ENCODE results near the gene PET100. TPM values are rescaled to one million over a fixed set of nuclear protein-coding genes. Genes with fewer than 3 reads are reported as not detected.

The PET100 gene
- total RNA-seq, 2 donors from 2014 or later, result 150 to 152 TPM

DNA sequence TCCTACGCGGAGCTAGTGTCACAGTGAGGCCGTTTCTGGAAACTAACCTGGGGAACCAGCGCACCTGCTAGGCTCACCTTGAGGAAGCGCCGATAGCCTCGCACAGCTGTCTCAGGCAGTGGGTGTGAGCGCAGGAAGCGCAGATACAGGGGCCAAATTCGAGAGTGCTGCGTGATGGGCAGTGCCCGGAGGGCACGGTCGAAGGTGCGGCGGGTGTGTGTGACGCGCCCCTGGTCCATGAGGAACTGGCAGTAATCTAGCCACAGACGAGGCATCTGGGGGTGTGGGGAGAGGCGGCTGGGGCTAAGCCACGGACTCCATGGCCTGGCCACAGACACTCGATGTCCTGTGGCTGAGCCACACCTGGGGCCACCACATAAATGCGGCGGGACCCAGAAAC is 2.4 kb upstream of the PET100 start:
- DNase-seq, result no peak
- ATAC-seq, result no peak
- intact Hi-C loops (cut with DNase I), result no loop called here

DNA sequence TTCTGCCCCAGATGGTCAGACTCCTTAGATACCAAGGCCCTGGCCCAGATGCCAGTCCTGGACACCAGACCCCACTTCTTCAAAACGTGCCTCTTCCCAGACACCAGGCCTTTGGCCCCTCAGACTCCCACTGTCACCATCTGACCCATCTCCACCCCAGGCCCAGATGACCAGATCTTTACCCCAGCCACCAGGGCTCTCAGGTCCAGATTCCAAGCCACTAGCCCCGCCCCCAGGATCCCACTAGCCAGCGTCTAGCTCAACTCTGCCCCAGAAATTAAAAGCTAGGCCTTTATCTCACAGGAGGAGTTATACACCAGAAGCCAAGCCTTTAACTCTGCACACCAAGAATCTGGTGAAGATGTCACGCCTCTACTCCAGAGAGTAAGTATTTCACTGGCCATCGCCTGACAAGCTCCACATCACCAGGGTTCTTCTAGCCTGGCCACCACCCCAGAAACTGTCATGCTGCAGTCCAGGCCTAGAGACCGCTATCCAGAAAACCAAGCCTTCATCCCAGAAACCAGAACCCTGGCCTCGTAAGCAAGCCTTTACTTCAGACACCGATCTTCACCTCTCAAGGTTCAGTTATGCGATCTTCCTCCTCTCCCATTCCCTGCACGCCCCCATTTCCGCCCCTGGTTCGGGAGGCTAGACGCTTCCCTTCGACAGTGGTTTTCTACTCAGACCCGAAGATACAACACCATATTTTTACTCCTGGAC is 843 bp upstream of the PET100 start:
- intact Hi-C loops (cut with DNase I), result no loop called here
- no peak for DNase-seq
- ATAC-seq, result no peak

DNA sequence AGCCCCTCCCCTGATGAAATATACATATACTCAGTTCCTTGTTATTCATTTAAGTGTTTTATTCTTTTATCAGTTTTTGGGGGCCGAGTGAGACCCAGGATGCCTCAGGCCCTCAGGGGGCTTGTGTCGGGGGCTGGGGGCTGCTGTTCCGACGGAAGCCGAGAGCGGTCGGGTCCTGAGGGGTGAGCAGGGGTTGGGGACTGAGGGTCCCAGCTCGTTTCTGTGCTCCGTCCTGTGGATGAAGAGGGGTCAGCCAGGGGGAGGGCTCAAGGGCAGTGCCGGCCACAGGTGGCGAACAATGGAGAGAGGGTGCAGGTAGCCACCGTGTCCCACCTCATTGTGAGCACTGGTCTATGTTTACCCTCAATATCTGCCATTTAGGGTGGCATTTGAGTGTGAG is 2.0 kb downstream of the PET100 start:
- no peak for ATAC-seq
- DNase-seq, result no peak
- intact Hi-C loops (cut with DNase I), result no loop called here

DNA sequence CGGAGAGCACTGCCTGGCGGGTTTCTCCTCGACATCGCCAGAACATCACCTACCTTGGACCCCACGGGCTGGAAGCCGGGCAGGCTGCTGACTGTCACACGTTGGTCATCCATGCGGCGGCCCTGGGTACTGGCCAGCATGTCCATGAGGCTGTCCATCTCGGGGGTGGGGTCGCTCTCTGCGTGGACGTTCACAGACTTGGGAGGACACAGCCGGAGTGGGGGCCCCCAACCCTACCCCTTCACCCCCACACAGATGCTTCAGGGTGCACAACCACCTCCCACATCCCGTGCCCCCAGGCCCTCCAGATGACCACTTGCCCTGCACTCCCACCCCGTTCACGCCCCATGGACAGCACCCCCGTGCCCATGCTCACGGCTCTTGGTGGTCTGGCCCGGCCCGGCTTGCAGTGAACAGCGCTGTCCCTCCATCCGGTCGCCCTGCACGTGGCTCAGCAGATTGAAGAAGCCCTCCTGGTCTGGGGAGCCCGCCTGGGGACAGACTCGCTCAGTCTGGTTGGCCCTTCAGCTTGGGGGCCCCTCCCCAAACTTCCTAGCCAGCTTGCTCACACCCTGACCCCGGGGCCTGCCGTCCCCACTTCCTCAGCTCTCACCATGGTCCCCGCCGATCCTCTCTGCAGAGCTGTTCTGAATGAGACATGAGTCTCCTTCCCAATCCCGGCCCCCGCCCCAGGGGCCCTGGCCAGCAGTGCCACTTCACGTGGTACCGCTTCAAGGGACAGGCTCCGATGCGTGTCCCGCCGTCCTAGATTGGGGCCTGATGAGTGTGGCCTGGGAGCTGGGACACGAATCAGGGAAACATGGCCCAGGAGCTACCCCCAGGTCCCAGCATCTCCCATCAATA is 3.0 kb downstream of the PET100 start:
- DNase-seq, result no peak
- no peak for ATAC-seq
- intact Hi-C loops (cut with DNase I), result no loop called here

DNA sequence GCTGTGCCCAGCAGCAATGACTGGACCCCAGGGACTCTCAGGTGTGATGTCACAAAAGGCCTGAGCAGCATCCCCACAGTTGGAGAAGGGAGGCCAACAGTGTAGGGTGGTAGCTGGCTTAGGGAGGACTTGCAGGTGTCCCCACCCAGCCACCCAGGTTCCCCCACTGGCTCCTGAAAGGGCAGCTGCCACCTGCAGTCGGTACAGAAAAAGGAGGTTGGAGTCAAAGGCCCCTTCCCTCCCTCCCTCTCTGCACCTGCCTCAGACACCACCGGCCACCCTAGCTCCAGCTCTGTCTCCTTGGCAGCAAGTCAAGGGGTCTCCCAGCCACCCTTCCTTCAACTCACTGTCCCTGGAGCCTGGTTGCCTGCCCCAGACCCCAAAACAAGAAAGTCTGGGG is 4.1 kb downstream of the PET100 start, which contains the start of gene PCP2:
Gene PCP2 (minus strand): TSS at position 22 of the 400 bp plus-strand sequence. CDS start 262 bp downstream, outside the sequence.
- DNase-seq, result no peak
- intact Hi-C loops (cut with DNase I), result no loop called here
- ATAC-seq, result no peak

DNA sequence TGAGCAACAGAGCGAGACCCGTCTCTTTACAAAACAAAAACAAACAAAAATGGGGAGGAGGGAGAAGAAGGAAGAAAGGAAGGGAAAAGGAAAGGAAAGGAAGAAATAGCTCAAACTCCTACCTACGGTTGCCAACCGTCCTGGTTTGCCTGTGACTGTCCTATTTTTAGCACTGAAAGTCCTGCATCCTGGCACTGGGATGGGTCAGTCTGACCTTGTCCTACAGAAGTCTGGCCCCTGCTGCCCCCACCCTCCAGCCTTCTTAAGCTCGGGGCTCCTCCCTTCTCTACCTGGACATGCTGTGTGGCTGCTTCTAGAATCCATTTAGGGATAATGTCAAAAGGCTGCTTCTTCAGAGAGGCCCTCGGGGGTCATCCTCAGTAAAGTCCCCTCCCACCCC is 6.1 kb downstream of the PET100 start:
- intact Hi-C loops (cut with DNase I), result no loop called here
- DNase-seq (no peak), ATAC-seq (no peak)

DNA sequence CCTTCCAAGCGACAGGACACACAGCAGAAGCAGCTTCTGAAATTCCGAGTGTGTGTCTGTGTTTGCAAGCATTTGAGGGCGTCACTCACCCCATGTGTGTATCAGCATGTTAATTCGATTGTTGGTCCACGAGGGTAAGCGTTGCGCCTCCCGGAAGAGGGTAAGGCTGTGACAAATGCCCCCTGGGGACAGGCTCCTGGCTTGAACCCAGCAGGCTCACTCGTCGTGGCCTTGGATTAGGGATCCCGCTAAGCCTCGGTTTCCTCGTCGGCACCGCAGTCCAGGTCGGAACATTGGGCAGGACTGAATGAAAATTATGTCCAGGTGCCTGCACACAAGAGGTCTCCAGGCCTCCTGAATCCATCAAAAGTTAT is 6.7 kb downstream of the PET100 start:
- no peak for ATAC-seq
- DNase-seq, result no peak
- intact Hi-C loops (cut with DNase I), result no loop called here

DNA sequence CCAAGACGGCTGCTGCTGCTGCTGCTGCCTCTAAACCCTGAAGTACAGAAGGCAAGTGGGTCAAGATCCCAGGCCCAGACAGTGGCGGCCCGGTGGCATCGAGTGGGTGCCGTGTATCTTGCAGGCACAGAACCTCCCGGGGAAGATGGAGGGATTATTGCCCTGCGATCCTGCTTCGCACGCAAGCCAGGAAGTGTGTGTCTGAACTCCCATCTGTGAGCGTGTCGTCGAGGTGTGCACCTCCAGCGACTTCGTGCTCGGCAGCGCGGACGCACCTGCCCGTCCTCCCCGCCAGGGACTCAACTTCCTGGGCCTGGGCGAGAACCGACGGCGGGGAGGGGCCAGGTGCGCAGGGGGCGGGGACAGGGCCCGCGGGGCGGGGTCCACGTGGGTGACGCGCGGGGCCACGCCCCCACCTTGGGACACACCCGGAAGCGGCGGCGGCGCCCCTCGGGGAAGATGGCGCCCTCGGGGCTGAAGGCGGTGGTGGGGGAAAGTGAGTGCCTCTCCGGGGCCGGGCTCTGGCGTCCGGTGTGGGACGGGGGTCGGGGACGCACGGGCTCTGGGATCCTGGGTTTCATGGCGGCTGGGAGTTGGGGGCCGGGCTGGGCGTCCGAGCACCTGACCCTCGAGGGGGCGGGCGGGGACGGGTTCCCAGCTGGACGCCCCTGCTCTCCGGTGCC is 7.2 kb downstream of the PET100 start, which contains the start of gene STXBP2:
Gene STXBP2 (plus strand): TSS at position 420 of the 683 bp plus-strand sequence. CDS start 40 bp downstream, at position 460.
- intact Hi-C loops (cut with DNase I), result no loop called here
- ATAC-seq (peak; percentile 88 to 93), DNase-seq (peak; percentile 64)

DNA sequence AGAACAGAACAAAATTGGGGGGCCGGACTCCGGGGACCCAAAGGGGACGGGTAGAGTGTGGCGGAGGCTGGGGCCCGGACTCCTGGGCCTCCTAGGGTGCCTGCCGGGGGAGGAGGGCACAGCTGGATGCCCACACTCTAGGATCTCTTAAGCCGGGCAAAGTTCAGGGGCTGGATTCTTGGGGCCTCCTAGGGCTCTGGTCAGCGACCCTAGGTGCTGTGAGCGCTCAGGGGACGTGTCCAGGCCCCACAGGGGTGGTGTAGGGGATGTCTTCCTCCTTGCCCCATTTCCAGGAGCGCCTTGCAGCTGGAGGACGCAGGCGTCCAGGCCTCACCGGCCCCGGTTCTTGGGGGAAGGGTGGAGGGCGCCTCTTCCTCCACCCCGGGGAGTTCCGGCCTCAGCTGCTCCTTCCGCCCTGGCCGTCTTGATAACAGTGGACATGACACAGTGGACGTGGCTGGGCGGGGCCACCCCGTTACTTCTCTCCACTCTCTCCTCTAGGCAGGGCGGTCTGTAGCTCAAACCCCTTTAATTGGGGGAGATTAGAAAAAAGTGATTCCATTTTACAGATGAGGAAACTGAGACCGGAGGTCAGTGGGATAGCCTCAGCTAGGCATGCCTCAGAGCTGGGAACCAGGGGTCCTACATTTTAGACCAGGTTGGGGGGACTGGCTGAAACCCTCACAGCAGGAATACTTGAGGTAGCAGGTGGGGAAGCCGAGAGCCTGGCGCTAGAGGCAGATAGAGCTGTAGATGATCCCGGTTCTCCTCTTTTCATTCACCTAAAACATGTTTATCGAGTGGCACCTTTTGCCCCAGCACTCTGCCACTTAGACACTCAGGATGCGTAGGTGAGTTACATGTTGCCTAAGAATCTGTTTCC is 8.0 kb downstream of the PET100 start:
- ATAC-seq (peak; percentile 7 to 67), DNase-seq (peak; percentile 67)
- intact Hi-C loops (cut with DNase I), result no loop called here

DNA sequence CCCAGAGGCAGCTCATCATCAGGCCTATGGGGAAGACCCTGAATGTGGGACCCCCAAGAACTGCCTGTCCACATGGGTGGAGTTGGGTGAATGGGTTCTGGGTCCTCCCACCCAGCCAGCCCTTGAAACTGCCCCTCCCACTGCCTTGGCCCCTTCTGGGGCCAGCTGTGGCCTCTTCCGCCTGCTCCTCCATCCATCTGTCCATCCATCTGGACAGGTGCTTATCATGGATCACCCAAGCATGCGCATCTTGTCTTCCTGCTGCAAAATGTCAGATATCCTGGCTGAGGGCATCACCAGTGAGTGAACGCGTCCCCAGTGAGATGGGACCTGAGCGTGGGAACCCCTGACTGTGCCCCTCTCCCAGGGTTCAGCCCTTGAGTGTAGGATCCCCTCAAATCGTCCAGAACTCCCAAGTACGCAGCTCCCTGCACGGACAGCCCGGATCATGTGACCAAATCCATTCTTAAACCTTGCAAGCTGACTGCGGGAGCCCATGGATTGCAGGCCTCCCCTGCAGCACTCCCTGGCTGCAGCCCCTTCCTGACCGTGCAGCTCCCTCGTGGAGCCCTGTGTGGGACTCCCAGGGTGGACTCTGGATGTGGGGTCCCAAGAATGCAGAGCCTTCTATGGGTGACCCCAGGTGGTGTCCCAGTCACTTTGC is 9.3 kb downstream of the PET100 start:
- ATAC-seq (no peak), DNase-seq (no peak)
- intact Hi-C loops (cut with DNase I), result no loop called here

DNA sequence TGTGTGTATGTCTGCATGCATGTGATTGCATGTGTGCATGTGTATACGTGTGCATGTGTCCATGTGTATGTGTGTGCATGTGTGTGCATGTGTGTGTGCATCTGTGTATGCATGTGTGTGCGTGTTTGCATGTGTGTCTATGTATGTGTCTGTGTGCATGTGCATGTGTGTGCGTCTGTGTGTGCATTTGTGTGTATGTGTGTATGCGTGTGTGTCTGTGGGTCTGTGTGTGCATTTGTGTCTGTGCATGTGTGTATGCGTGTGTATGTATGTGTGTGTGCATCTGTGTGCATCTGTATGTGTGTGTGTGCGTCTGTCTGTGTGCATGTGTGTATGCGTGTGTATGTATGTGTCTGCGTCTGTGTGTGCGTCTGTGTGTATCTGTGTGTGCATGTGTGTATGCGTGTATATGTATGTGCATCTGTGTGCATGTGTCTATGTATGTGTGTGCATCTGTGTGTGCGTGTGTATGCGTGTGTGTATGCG is 10.3 kb downstream of the PET100 start:
- ATAC-seq (no peak), DNase-seq (no peak)
- intact Hi-C loops (cut with DNase I), result no loop called here

DNA sequence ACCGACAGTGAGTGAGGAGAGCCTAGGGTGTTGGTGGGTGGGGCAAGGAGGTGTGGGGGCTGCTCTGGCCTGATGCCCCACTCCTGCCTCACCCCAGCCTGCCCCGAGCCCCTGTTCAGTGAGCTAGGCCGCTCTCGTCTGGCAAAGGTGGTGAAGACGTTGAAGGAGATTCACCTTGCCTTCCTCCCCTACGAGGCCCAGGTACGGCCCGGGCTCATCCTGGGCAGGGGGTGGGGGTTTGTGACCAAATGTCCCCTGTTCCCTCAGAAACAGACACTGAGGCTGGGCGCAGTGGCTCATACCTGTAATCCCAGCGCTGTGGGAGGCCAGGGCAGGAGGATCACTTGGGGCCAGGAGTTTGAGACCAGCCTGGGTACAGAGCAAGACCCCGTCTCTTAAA is 11.2 kb downstream of the PET100 start:
- DNase-seq, result no peak
- ATAC-seq, result no peak
- intact Hi-C loops (cut with DNase I), result no loop called here

DNA sequence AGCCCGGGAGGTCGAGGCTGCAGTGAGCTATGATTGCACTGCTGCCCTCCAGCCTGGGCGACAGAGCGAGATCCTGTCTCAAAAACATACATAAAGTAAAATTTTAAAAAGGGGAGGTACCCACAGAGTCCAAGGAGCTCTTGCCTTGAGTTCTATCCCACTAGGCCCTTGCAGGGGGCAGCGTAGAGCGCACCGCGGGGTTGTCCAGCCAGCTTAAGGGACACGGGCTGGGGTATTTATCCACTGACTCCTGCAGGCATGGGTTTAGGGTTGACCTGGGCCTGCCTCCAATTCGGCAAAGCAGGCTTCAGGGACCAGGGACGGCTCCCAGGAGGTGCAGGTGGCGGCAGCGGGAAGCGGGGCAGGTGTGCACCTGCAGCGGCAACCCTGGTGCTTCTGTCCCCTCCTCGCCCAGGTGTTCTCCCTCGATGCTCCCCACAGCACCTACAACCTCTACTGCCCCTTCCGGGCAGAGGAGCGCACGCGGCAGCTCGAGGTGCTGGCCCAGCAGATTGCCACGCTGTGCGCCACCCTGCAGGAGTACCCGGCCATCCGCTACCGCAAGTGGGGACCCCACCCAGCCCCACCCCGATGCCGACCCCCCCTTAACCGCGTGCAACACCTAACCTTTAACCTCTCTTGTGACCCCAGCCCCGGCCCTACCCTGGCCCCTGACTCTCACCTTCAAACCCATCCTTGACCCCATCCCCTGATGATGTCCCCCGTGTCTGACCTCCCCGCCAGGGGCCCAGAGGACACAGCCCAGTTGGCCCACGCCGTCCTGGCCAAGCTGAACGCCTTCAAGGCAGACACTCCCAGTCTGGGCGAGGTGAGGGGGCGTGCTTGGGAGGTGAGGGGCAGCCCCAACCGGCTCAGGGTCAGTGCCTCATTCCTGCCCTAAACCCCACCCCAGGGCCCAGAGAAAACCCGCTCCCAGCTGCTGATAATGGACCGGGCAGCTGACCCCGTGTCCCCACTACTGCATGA is 12.0 kb downstream of the PET100 start:
- intact Hi-C loops (cut with DNase I), result no loop called here

DNA sequence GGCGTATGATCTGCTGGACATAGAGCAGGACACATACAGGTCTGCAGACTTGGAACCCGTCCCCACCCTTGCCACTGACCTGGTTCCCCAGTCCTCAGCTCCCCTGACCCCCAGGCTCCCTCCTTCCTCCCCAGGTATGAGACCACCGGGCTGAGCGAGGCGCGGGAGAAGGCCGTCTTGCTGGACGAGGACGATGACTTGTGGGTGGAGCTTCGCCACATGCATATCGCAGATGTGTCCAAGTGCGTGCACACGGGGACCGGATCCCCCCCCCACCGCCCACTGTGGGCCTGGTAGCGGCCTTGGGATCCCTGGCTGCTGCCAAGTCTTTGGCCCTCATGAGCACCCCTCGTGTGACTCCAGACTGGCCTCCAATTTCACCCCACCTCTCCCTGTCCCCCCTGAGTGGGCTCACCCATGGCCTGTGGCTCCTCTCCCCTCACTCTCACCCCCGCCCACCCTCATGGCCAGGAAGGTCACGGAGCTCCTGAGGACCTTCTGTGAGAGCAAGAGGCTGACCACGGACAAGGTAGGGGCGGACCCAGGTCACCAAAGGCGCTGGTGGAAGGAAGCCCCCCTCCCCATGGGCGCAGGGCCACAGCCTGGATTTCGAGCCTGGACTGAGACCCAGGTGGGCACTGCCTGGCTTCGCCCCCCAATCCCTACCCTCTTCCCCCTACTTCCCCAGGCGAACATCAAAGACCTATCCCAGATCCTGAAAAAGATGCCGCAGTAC is 12.9 kb downstream of the PET100 start:
- ATAC-seq, result no peak

More for the DNA sequence above, 12.0 kb downstream of the PET100 start:
- ATAC-seq (no peak), DNase-seq (no peak)

DNA sequence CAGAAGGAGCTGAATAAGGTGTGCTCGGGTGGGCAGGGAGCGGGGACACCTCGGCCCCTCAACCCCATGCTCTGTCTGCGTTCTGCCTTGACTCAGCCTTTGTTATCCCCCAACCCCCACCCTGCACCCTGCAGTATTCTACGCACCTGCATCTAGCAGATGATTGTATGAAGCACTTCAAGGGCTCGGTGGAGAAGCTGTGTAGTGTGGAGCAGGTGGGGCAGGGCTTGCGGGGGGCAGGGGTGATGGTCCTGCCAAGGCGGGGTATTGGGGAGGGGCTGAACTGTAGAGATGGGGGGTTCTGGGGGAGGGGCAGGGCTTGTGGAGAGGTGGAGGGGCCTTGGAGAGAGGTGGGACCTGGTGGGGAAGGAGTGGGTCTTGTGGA is 13.4 kb downstream of the PET100 start:
- ATAC-seq, result no peak
- no peak for DNase-seq
- intact Hi-C loops (cut with DNase I), result no loop called here

More for the DNA sequence above, 12.9 kb downstream of the PET100 start:
- no peak for DNase-seq
- intact Hi-C loops (cut with DNase I), result no loop called here

All from left cardiac atrium (tissue), 4 donors.